ENCODE measurements around the gene EIF4E1B. TPM values are rescaled to one million over a fixed set of nuclear protein-coding genes. Genes with fewer than 3 reads are reported as not detected.
"Not testable (repeated sequence)": the region's sequence is repeated elsewhere in the genome, so short reads cannot be mapped to it uniquely, and the experiment has no call there.

The EIF4E1B gene
- total RNA-seq, 3 donors from 2014 or later, result 1.6 TPM; not detected in 2

GRCh38 chr5:176589039-176589769 lies 41.3 kb upstream of the EIF4E1B start:
- H3K4me1 ChIP-seq, result no peaks in the 10 kb centered on the region
- TF ChIP-seq POLR2AphosphoS5 (IDR thresholded peaks at IDR 0.05) (no peak), CTCF (IDR thresholded peaks at IDR 0.05) (no peak), POLR2A (IDR thresholded peaks at IDR 0.05) (no peak)
- H3K27me3 ChIP-seq, result no peaks in the 10 kb centered on the region
- no peak overlapping the region for H3K4me3 ChIP-seq
- peaks cover 20 to 25% of the 10 kb centered on the region in 2 donors for H3K9me3 ChIP-seq
- DNase-seq (ENCODE audit: low spot score in 2 of 2), result no peak
- H3K27ac ChIP-seq, result no peak overlapping the region
- intact Hi-C loops (cut with DNase I; ENCODE audit: low total_unique reads), result no loop called here
- H3K36me3 ChIP-seq, result no peaks in the 10 kb centered on the region

GRCh38 chr5:176590035-176590717 lies 40.3 kb upstream of the EIF4E1B start:
- DNase-seq (ENCODE audit: low spot score in 2 of 2), result no peak
- TF ChIP-seq POLR2A (IDR thresholded peaks at IDR 0.05) (no peak), CTCF (IDR thresholded peaks at IDR 0.05) (no peak), POLR2AphosphoS5 (IDR thresholded peaks at IDR 0.05) (no peak)
- no peak overlapping the region for H3K4me3 ChIP-seq
- peaks cover 0 to 4% of the 10 kb centered on the region in 2 donors for H3K27me3 ChIP-seq
- intact Hi-C loops (cut with DNase I; ENCODE audit: low total_unique reads), result no loop called here
- H3K27ac ChIP-seq, result no peak overlapping the region
- H3K9me3 ChIP-seq, result peaks cover 11 to 15% of the 10 kb centered on the region in 2 donors
- H3K36me3 ChIP-seq, result no peaks in the 10 kb centered on the region
- H3K4me1 ChIP-seq, result no peaks in the 10 kb centered on the region

- DNase-seq (ENCODE audit: low spot score in 2 of 2); H3K27me3 ChIP-seq; H3K9me3 ChIP-seq; intact Hi-C loops (cut with DNase I; ENCODE audit: low total_unique reads); H3K4me1 ChIP-seq; H3K4me3 ChIP-seq; H3K36me3 ChIP-seq; H3K27ac ChIP-seq: not testable (repeated sequence)
Measured at GRCh38 chr5:176591667-176592066, 38.8 kb upstream of the EIF4E1B start.

- peaks cover 0 to 8% of the 10 kb centered on the region in 2 donors for H3K27me3 ChIP-seq
- no peaks in the 10 kb centered on the region for H3K9me3 ChIP-seq
- DNase-seq (ENCODE audit: low spot score in 2 of 2), result no peak
- no peaks in the 10 kb centered on the region for H3K36me3 ChIP-seq
- no peak for TF ChIP-seq POLR2A (IDR thresholded peaks at IDR 0.05)
- TF ChIP-seq POLR2AphosphoS5 (IDR thresholded peaks at IDR 0.05), result no peak
- TF ChIP-seq CTCF (IDR thresholded peaks at IDR 0.05), result no peak
- no peaks in the 10 kb centered on the region for H3K4me1 ChIP-seq
- intact Hi-C loops (cut with DNase I; ENCODE audit: low total_unique reads), result no loop called here
- H3K4me3 ChIP-seq, result no peak overlapping the region
- H3K27ac ChIP-seq, result no peak overlapping the region
Measured at GRCh38 chr5:176592573-176592972, 37.9 kb upstream of the EIF4E1B start.

GRCh38 chr5:176593273-176593869 lies 37.1 kb upstream of the EIF4E1B start:
- H3K4me1 ChIP-seq, result no peaks in the 10 kb centered on the region
- intact Hi-C loops (cut with DNase I; ENCODE audit: low total_unique reads), result no loop called here
- H3K9me3 ChIP-seq, result no peaks in the 10 kb centered on the region
- no peaks in the 10 kb centered on the region for H3K36me3 ChIP-seq
- TF ChIP-seq POLR2AphosphoS5 (IDR thresholded peaks at IDR 0.05) (no peak), CTCF (IDR thresholded peaks at IDR 0.05) (no peak), POLR2A (IDR thresholded peaks at IDR 0.05) (no peak)
- no peak overlapping the region for H3K4me3 ChIP-seq
- H3K27me3 ChIP-seq, result peaks cover 0 to 8% of the 10 kb centered on the region in 2 donors
- DNase-seq (ENCODE audit: low spot score in 2 of 2), result no peak
- H3K27ac ChIP-seq, result no peak overlapping the region

All from breast epithelium (tissue), 4 donors.